ENCODE data around the gene C2CD3.

The C2CD3 gene, protein sequence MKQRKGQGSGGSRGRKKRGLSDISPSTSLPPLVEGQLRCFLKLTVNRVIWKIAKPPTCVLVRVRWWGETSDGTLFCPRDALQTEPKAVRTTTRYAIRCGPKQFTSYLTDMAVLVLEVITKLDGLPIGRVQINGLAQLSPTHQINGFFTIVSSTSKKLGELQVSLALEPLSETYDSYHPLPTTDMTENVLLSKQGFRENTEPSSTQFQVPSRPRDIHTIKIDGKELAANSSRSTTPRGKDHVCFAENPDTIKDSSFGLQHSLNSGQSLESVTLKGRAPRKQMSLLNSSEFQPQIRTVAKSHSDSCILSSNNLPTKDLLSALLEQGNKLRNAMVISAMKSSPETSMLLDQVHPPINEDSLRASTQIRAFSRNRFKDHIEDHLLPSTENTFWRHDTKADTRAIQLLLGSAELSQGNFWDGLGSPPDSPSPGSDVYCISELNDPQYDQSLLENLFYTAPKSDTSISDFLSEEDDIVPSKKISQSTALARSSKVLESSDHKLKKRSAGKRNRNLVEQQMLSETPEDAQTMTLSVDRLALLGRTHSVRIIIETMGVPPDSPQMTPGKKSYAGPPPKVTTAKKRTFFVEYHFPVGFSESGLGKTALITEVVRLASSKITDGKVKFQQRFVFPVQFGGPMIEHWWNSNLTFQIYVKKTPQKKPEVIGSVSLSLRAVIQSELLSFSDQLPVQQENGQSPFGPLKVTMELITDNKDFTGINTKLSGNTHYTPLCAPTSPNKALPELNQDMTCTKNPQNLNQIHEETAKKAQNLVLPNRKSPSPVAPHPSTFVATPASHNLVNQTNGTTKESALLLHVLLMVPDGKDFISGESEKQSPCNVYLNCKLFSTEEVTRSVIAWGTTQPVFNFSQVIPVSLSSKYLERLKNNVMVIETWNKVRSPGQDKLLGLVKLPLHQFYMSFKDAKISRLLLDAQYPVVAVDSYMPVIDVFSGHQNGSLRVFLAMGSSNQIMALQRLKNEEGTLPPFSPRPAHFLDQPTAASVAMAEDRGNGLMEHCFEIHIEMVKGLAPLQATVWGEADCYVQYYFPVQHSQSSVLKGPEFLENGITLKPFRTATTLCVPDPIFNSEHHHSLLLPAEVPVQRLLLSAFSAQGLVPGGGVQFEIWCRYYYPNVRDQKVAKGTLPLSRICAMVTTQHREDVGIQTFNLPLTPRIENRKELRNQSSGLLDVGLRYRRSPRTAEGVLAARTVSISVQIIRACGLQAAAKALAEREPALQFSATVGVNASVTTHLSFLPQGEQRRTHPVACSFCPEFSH (N-terminal part only)

DNA sequence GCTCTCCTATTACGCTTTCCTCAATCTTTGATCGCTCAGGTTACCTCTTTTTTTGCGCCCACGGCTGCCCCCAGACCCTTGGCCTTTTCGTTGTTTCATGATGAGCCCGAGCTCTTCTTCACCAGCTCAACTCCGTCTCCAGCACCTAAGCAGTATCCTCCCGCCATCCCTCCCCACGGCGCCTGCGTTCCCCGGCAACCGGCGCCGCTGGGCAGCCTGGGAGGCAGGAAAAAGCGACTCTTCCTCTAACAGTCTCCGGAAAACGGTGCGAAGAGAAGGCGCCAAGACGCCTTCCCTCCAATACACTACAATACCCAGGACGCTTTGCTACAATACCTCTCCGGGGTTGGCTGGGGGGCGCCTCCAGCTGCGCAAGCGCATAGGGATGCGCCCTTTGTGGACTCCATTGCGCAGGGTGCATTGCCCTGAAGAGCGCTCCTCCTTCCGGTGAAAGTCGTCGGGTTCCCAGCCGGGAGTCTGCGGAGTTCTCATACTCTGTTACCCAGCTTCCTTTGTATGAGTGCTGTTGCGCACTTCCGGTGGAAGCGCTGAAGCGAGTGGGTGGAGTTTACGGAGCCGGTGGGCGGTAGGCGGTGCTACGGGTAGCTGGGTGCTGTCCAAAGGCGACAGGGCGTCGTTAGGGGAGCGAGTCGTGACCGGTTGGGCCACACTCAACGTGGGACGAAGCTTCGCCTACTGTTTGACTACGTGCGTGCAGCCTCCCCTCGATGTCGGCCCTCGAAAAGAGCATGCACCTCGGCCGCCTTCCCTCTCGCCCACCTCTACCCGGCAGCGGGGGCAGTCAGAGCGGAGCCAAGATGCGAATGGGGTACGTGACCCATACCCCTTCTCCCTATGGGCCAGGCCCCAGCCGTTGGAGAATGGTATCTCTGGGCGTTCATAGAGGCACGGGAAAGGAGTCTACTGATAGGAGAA, at the start of gene C2CD3, which contains the start of gene PPME1:
Gene C2CD3, minus strand, starts transcription at position 309 of the 936 bp plus-strand sequence. Its CDS starts 210 bp downstream, at position 99.
Gene PPME1, plus strand, starts transcription at position 596 of the 936 bp plus-strand sequence. Its CDS starts 133 bp downstream, at position 729.
- DNase-seq = peak; percentile 98
- in situ Hi-C loops (cut with HindIII; ENCODE audit: low pct_ligation_motif_present, low pct_unique_long_range_greater_than_20kb, low sequenced_read_pairs) = no loop called here

DNA sequence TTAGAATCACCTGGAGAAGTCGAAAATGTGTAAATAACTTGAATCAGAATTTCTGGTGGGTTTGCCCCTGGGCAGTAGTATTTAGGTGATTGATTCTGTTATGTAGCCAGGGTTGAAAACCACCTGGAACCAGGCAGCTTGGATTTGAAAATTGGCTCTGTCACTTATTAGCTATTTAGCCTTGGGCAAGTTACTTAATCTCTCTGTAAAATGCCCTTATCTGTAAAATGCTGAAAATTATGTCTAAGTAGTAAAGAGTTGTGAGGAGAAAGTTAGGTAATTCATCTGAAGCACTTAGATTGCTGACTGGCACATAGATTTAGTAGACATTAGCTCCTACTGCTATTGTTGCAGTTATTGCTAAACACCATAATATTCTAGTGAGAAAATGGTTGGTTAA, 49.6 kb upstream of the C2CD3 start:
- no peak for DNase-seq
- in situ Hi-C loops (cut with HindIII; ENCODE audit: low pct_ligation_motif_present, low pct_unique_long_range_greater_than_20kb, low sequenced_read_pairs) = no loop called here

DNA sequence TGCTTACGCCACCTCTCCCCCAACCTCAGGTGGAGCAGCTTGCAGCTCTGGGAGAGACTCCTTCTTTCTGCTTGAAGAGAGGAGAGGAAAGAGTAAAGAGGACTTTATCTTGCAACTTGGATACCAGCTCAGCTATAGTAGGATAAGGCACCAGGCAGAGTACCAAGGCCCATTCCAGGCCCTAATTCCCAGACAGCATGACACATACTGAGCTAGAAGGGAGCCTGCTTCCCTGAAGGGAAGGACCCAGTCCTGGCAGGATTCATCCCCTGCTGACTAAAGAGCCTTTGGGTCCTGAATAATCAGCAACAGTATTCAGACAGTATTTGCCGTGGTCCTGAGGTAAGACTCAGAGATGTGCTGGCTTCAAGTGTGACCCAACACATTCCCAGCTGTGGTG, 41.7 kb upstream of the C2CD3 start:
- no peak for DNase-seq
- in situ Hi-C loops (cut with HindIII; ENCODE audit: low pct_ligation_motif_present, low pct_unique_long_range_greater_than_20kb, low sequenced_read_pairs) = no loop called here

GRCh38 chr11:74208507-74208906, 37.7 kb upstream of the C2CD3 start:
- no peak for DNase-seq
- in situ Hi-C loops (cut with HindIII; ENCODE audit: low pct_ligation_motif_present, low pct_unique_long_range_greater_than_20kb, low sequenced_read_pairs) = no loop called here

GRCh38 chr11:74206746-74207145, 35.9 kb upstream of the C2CD3 start:
- DNase-seq = no peak
- in situ Hi-C loops (cut with HindIII; ENCODE audit: low pct_ligation_motif_present, low pct_unique_long_range_greater_than_20kb, low sequenced_read_pairs) = no loop called here

- no peak for DNase-seq
- in situ Hi-C loops (cut with HindIII; ENCODE audit: low pct_ligation_motif_present, low pct_unique_long_range_greater_than_20kb, low sequenced_read_pairs) = no loop called here
Observed at GRCh38 chr11:74205181-74205580, 34.4 kb upstream of the C2CD3 start.

DNA sequence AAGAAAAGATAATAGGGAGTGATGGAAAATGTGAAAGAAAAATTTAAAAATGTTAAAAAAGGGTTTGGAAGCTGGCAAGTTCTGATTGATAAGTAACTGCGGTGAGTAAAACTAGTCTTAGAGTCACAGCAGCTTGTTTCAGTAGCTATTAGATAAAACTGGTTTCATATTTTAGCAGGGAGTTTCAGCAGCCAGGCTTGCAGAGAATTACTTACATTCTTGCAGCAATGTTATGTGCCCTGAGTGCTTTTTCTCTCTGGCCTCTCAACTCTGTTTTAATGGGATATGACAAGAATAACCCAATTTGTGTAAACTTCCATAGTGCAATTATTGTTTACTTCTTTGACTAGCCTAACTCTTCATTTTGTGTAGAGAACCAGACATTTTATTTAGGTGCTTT, 33.9 kb upstream of the C2CD3 start:
- in situ Hi-C loops (cut with HindIII; ENCODE audit: low pct_ligation_motif_present, low pct_unique_long_range_greater_than_20kb, low sequenced_read_pairs) = no loop called here
- DNase-seq = no peak

DNA sequence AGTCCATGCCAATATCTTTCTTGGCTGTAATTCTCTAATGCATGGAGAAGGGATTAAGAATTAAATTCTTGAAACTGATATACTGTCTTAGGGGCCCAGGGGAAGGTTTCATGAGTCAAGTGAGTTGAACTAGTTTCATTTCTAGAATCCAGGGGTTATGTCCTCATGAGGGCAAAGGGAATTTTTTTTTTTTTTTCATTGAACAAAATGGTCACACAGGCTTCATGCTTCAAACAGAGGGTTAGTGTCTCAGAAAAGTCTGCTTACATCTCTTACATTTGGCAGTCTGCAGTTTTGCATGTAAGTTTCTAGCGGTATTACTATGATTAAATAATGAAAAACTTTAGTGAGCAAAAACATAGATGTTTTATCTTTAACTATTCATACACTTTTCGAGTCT, 33.2 kb upstream of the C2CD3 start:
- no peak for DNase-seq
- in situ Hi-C loops (cut with HindIII; ENCODE audit: low pct_ligation_motif_present, low pct_unique_long_range_greater_than_20kb, low sequenced_read_pairs) = no loop called here

DNA sequence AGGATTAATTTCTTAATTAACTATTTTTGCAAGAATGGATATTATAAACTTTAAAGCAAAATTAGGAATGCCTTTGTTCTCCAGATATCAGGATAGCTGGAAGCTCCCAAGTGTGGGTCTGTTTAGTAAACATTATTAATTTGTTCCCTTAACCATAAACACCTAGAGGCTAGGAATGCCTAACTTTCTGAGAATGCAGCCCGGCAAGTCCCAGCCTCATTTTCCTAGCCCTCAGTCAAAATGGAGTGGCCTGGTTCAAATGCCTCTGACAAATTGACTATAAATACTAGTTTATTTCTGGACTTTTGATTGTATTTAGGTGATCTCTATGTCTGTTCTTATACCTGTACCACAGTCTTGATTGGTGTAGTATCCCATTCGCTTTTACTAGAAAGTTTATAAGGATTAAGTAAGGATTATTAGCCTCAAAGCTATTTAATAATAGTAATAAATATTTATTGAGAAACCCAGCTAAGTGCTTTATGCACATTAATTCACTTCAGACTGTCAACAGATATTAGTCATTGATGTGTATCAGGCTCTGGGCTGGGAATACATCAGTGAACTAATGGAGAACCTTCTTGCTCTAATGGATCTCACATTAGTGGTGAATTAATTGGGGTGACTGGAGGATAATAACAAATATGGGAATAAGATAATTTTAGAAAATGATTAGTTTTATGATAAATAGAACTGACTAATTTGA, 26.1 kb upstream of the C2CD3 start:
- in situ Hi-C loops (cut with HindIII; ENCODE audit: low pct_ligation_motif_present, low pct_unique_long_range_greater_than_20kb, low sequenced_read_pairs) = no loop called here
- DNase-seq = no peak

DNA sequence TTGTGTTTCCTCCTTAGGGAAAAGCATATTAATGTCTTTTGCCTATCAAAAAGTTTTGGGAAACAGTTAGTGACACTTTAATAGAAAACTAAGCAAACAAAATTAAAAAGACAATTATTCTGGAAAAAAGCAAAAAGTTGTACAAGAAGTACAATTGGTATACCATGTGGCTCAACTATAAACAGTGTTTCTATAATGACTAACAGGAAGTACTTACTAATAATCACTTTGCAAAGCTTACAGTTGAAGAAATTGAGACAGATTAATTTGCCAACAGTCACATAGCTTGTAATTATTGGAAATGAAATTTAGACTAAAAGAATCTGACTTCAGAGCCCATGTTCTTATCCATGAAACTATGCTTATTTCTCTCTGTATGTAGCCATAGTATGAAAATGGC, 25.0 kb upstream of the C2CD3 start:
- no peak for DNase-seq
- in situ Hi-C loops (cut with HindIII; ENCODE audit: low pct_ligation_motif_present, low pct_unique_long_range_greater_than_20kb, low sequenced_read_pairs) = no loop called here

- in situ Hi-C loops (cut with HindIII; ENCODE audit: low pct_ligation_motif_present, low pct_unique_long_range_greater_than_20kb, low sequenced_read_pairs) = no loop called here
- no peak for DNase-seq
Observed at GRCh38 chr11:74185695-74186094, 14.9 kb upstream of the C2CD3 start.

DNA sequence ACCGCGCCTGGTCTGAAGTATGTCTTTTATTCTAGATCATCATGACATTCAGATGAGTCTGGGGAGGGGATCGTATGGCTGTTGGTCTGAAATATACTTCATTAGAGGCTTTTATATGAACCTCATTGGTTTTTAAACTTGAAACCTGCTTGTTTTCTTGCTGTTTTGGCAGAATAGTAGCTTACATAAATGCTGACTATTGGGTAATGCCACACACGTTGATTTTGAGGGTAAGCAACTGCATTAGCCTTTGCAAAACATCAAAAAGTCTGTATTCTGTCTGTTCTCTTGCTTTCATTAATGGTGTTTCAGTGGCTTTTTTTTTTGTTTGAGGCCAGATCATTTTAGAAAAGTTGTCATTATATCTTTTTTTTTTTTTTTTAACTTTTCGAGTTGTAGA, 14.5 kb upstream of the C2CD3 start:
- DNase-seq = no peak
- in situ Hi-C loops (cut with HindIII; ENCODE audit: low pct_ligation_motif_present, low pct_unique_long_range_greater_than_20kb, low sequenced_read_pairs) = no loop called here

DNA sequence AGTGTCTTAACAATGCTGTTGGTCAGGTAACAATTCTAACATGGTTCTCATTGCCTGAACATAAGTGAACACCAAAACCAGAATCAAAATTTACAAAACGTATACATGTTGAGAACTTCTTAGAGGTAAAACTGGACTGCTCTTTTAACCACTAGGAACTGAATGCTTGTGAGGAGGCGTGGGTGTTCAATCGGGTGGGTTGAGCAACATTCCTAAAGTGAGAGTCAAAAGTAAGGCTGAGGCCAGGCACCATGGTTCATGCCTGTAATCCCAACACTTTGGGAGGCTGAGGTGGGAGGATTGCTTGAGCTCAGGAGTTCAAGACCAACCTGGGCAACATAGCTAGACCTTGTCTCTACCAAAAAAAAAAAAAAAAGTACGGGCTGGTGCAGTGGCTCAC, 11.8 kb upstream of the C2CD3 start:
- in situ Hi-C loops (cut with HindIII; ENCODE audit: low pct_ligation_motif_present, low pct_unique_long_range_greater_than_20kb, low sequenced_read_pairs) = no loop called here
- no peak for DNase-seq

GRCh38 chr11:74179234-74180052, 8.6 kb upstream of the C2CD3 start:
- no peak for DNase-seq
- in situ Hi-C loops (cut with HindIII; ENCODE audit: low pct_ligation_motif_present, low pct_unique_long_range_greater_than_20kb, low sequenced_read_pairs) = no loop called here

GRCh38 chr11:74175920-74176319, 5.1 kb upstream of the C2CD3 start:
- in situ Hi-C loops (cut with HindIII; ENCODE audit: low pct_ligation_motif_present, low pct_unique_long_range_greater_than_20kb, low sequenced_read_pairs) = no loop called here
- no peak for DNase-seq

GRCh38 chr11:74171997-74172396, 1.2 kb upstream of the C2CD3 start:
- in situ Hi-C loops (cut with HindIII; ENCODE audit: low pct_ligation_motif_present, low pct_unique_long_range_greater_than_20kb, low sequenced_read_pairs) = no loop called here
- DNase-seq = no peak

DNA sequence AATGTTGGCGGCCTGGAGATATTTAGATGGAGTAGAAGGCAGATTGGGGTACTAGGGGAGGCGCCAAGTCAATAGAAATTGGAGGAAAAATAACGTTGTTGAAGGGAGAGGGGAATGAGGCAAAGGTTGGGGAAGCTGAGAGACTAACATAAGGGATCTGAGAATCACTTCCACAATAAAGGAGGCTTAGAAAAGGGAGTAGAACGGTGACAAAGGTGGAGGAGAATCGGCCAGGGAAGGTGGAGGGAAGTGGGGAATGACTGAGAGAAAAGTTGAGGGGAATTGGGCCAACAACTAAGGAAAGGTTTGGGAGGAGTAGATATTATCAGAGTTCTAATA, 797 bp upstream of the C2CD3 start:
- no peak for DNase-seq
- in situ Hi-C loops (cut with HindIII; ENCODE audit: low pct_ligation_motif_present, low pct_unique_long_range_greater_than_20kb, low sequenced_read_pairs) = no loop called here

Measured in ACHN (cell line).